GM11168 (cell line): Measurements from ENCODE around the gene N4BP2L2.

Experiments used
- in situ Hi-C: fragments of 300-500 bp; cut with MboI; formaldehyde crosslinking; loops from one replicate; pipeline ENCODE4 v1.12.0; 2022; ENCODE audit warnings: low sequenced_read_pairs; ENCODE audit not compliant: unreplicated experiment

Gene N4BP2L2

GRCh38 chr13:32473650-32474049 lies 64.9 kb downstream of the N4BP2L2 start:
- in situ Hi-C loops: no loop called here

GRCh38 chr13:32472194-32472621 lies 66.4 kb downstream of the N4BP2L2 start:
- in situ Hi-C loops: no loop called here

- in situ Hi-C loops: no loop called here
Measured at GRCh38 chr13:32471187-32471922, 67.2 kb downstream of the N4BP2L2 start.

GRCh38 chr13:32468502-32469142 lies 70.0 kb downstream of the N4BP2L2 start:
- in situ Hi-C loops: no loop called here

- in situ Hi-C loops: no loop called here
Measured at GRCh38 chr13:32456591-32456990, 82.0 kb downstream of the N4BP2L2 start.

GRCh38 chr13:32455594-32455903 lies 83.0 kb downstream of the N4BP2L2 start:
- in situ Hi-C loops: no loop called here

GRCh38 chr13:32454886-32455593 lies 83.6 kb downstream of the N4BP2L2 start:
- in situ Hi-C loops: no loop called here

GRCh38 chr13:32453981-32454380 lies 84.6 kb downstream of the N4BP2L2 start:
- in situ Hi-C loops: no loop called here

GRCh38 chr13:32448972-32449371 lies 89.6 kb downstream of the N4BP2L2 start:
- in situ Hi-C loops: no loop called here

GRCh38 chr13:32447894-32448623 lies 90.5 kb downstream of the N4BP2L2 start:
- in situ Hi-C loops: no loop called here

GRCh38 chr13:32446773-32447465 lies 91.7 kb downstream of the N4BP2L2 start:
- in situ Hi-C loops: no loop called here

- in situ Hi-C loops: no loop called here
Measured at GRCh38 chr13:32446220-32446619, 92.4 kb downstream of the N4BP2L2 start.

- in situ Hi-C loops: no loop called here
Measured at GRCh38 chr13:32445461-32445860, 93.1 kb downstream of the N4BP2L2 start.

GRCh38 chr13:32443111-32443510 lies 95.5 kb downstream of the N4BP2L2 start:
- in situ Hi-C loops: no loop called here

GRCh38 chr13:32438871-32439270 lies 99.7 kb downstream of the N4BP2L2 start:
- in situ Hi-C loops: no loop called here

GRCh38 chr13:32432856-32433255 lies 105.7 kb downstream of the N4BP2L2 start:
- in situ Hi-C loops: no loop called here

GRCh38 chr13:32431361-32431760 lies 107.2 kb downstream of the N4BP2L2 start:
- in situ Hi-C loops: no loop called here

GRCh38 chr13:32430018-32430747 lies 108.4 kb downstream of the N4BP2L2 start:
- in situ Hi-C loops: no loop called here

GRCh38 chr13:32429433-32429909 lies 109.1 kb downstream of the N4BP2L2 start:
- in situ Hi-C loops: no loop called here
